Sciatic nerve (tissue), 2 donors: Measurements from ENCODE around the gene AUTS2. TPM values are rescaled to one million over a fixed set of nuclear protein-coding genes. Genes with fewer than 3 reads are reported as not detected.

Source experiments
- ATAC-seq: fragments of 200-7000 bp; cut with Tn5 transposase; one replicate; pipeline ENCODE4 v1.9.1; 2020; ENCODE audit warnings: mild to moderate bottlenecking, moderate library complexity
- DNase-seq: peaks from one replicate; pipeline ENCODE4 v3.0.0-alpha.2; 2020; ENCODE audit warnings: low spot score
- intact Hi-C: fragments of 100-400 bp; cut with DNase I; formaldehyde crosslinking; loops from one replicate; pipeline ENCODE4 v1.14.2; 2022
- total RNA-seq: library from RNA; stranded (reverse); fragmentation: NEBNext Ultra II Directional; extraction: Animal tissue kit (Norgen Biotek cat#: 25700); gene quantifications from one replicate; pipeline ENCODE4 v1.2.1, GENCODE V29; 2021
- donor health status: DM: no; HTN: no; CAD: no.
- donor health status: DM: no; HTN: no; CAD: no.

AUTS2 gene
- total RNA-seq, 1 donor from 2014 or later, result 129 TPM

GRCh38 chr7:70615066-70615606 is 1016.9 kb downstream of the AUTS2 start:
- intact Hi-C loops, result no loop called here
- ATAC-seq (no peak), DNase-seq (no peak)

- DNase-seq (no peak), ATAC-seq (no peak)
- intact Hi-C loops, result no loop called here
Measured at GRCh38 chr7:70616211-70616610, 1017.9 kb downstream of the AUTS2 start.

- DNase-seq, result no peak
- no peak for ATAC-seq
- intact Hi-C loops, result no loop called here
Measured at GRCh38 chr7:70616821-70617220, 1018.5 kb downstream of the AUTS2 start.

GRCh38 chr7:70618020-70618551 is 1019.8 kb downstream of the AUTS2 start:
- no peak for ATAC-seq
- intact Hi-C loops, result no loop called here
- no peak for DNase-seq

- ATAC-seq, result no peak
- DNase-seq, result no peak
- intact Hi-C loops, result no loop called here
Measured at GRCh38 chr7:70619130-70619529, 1020.9 kb downstream of the AUTS2 start.

GRCh38 chr7:70619659-70620058 is 1021.4 kb downstream of the AUTS2 start:
- ATAC-seq (no peak), DNase-seq (no peak)
- intact Hi-C loops, result no loop called here

GRCh38 chr7:70620333-70621055 is 1022.2 kb downstream of the AUTS2 start:
- intact Hi-C loops, result no loop called here
- DNase-seq, result no peak
- peak; percentile 80 for ATAC-seq

- no peak for DNase-seq
- intact Hi-C loops, result no loop called here
- no peak for ATAC-seq
Measured at GRCh38 chr7:70621954-70622600, 1023.8 kb downstream of the AUTS2 start.

- intact Hi-C loops, result no loop called here
- no peak for ATAC-seq
- no peak for DNase-seq
Measured at GRCh38 chr7:70622936-70623335, 1024.7 kb downstream of the AUTS2 start.

GRCh38 chr7:70624500-70625103 is 1026.3 kb downstream of the AUTS2 start:
- ATAC-seq, result no peak
- intact Hi-C loops, result no loop called here
- DNase-seq, result no peak

- intact Hi-C loops, result no loop called here
- ATAC-seq (no peak), DNase-seq (no peak)
Measured at GRCh38 chr7:70627461-70627860, 1029.2 kb downstream of the AUTS2 start.

- DNase-seq (no peak), ATAC-seq (peak; percentile 33)
- intact Hi-C loops, result no loop called here
Measured at GRCh38 chr7:70630440-70630817, 1032.2 kb downstream of the AUTS2 start.

- intact Hi-C loops, result no loop called here
- peak; percentile 71 for ATAC-seq
- DNase-seq, result peak; percentile 67
Measured at GRCh38 chr7:70630818-70631457, 1032.7 kb downstream of the AUTS2 start.

- DNase-seq (no peak), ATAC-seq (no peak)
- intact Hi-C loops, result no loop called here
Measured at GRCh38 chr7:70631718-70632117, 1033.4 kb downstream of the AUTS2 start.

GRCh38 chr7:70632400-70632799 is 1034.1 kb downstream of the AUTS2 start:
- ATAC-seq (no peak), DNase-seq (no peak)
- intact Hi-C loops, result no loop called here

GRCh38 chr7:70634071-70634470 is 1035.8 kb downstream of the AUTS2 start:
- intact Hi-C loops, result no loop called here
- ATAC-seq (no peak), DNase-seq (no peak)

GRCh38 chr7:70634610-70635068 is 1036.4 kb downstream of the AUTS2 start:
- intact Hi-C loops, result no loop called here
- ATAC-seq (no peak), DNase-seq (no peak)

GRCh38 chr7:70635633-70636032 is 1037.4 kb downstream of the AUTS2 start:
- ATAC-seq, result no peak
- intact Hi-C loops, result no loop called here
- DNase-seq, result no peak

- ATAC-seq (no peak), DNase-seq (no peak)
- intact Hi-C loops, result no loop called here
Measured at GRCh38 chr7:70636169-70636568, 1037.9 kb downstream of the AUTS2 start.
